ENCODE results near the gene DNAJC16.
"Not testable (repeated sequence)": the region's sequence is repeated elsewhere in the genome, so short reads cannot be mapped to it uniquely, and the experiment has no call there.

The DNAJC16 gene

DNA sequence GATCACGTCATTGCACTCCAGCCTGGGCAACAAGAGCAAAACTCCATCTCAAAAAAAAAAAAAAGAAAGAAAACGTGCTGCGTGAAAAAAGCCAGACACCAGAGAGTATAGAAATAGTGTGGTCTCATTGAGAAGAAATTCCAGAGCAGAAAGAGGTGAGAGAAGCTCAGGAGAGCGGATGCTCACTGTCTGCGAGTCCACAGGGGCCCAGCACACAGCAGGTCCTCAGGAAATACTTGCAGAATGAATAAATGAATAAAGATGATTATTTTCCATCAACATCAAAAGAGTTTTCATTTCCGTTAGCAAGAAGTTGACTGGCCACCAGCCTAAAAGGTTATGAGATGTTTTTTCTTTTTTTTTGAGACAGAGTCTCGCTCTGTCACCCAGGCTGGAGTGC lies 17.1 kb upstream of the DNAJC16 start:
- no peak for TF ChIP-seq ZFX (IDR thresholded peaks at IDR 0.05)
- TF ChIP-seq, protein P1, sequence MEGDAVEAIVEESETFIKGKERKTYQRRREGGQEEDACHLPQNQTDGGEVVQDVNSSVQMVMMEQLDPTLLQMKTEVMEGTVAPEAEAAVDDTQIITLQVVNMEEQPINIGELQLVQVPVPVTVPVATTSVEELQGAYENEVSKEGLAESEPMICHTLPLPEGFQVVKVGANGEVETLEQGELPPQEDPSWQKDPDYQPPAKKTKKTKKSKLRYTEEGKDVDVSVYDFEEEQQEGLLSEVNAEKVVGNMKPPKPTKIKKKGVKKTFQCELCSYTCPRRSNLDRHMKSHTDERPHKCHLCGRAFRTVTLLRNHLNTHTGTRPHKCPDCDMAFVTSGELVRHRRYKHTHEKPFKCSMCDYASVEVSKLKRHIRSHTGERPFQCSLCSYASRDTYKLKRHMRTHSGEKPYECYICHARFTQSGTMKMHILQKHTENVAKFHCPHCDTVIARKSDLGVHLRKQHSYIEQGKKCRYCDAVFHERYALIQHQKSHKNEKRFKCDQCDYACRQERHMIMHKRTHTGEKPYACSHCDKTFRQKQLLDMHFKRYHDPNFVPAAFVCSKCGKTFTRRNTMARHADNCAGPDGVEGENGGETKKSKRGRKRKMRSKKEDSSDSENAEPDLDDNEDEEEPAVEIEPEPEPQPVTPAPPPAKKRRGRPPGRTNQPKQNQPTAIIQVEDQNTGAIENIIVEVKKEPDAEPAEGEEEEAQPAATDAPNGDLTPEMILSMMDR (conservative IDR thresholded peaks at IDR 0.05) = no peak
- no peak overlapping the region for H3K27ac ChIP-seq

DNA sequence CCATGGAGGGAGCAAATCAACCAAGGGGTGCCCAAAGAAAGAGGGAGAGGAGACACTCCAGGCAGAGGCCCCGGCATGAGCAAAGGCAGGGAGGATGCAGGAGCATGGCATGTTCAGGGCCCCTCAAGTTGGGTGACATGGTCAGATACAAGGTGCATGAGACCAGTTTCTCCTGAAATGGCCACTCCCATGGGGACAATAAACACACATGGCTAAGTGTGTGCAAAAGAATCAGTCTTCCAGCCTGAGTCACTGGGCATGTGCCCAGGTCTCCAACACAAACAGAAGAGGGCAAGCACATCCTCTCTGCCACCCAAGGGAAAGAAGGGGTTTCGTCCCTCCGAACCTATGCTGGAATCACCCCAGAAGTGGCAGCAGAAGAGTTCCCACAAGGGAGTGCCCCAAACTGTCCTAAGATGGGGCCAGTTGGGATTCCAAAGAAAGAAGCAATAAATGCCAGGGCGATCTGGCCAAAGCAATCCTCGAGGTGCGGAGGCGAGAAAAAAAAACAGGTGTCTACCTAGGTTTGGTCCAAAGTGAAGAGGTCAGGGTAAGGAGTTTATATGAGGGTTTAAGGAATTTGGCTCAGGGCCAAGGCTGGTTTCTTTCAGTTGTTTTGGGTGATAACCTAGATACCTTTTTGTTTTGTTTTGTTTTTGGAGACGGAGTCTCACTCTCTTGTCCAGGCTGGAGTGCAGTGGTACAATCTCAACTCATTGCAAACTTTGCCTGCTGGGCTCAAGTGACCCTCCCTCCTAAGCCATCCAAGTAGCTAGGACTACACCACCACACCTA lies 15.8 kb upstream of the DNAJC16 start:
- no peak for TF ChIP-seq ZFX (IDR thresholded peaks at IDR 0.05)
- TF ChIP-seq, protein P1 (conservative IDR thresholded peaks at IDR 0.05) = no peak
- no peak overlapping the region for H3K27ac ChIP-seq

DNA sequence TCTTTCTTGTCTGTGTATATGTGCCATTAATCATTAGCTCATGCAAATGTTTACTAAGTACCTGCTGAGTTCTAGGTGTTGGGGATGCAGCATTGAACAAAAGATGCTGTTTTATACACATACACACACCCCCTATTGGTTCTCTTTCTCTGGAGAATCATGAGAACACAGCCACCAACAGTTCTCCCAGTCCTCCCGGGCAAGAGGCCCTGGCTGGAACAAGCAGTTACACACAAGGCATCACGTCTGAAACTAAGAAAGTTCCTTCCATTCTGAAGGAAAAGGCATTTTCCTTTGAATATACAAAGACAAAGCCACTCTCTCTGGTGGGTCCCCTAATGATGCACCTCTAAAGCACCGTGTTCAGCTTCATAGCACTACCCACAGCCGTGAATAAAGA lies 13.5 kb upstream of the DNAJC16 start:
- H3K27ac ChIP-seq = no peak overlapping the region
- TF ChIP-seq, protein P1 (conservative IDR thresholded peaks at IDR 0.05) = no peak
- TF ChIP-seq ZFX (IDR thresholded peaks at IDR 0.05) = no peak

DNA sequence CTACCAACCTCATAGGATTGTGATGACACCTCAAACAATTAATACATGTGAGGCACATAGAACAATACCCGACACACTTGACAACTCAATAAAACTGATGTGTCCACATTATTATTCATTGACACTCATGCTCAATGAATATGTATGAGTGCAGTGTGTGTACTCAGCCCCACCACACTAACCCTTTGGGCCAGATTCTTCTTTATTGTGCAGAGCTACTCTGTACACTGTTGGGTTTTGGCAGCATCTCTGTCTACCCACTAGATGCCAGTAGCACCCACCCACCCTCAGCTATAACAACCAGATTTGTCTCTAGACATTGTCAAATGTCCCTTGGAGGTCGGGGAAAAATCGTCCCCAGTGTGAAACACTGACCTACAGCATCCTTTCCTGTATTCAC lies 12.7 kb upstream of the DNAJC16 start:
- H3K27ac ChIP-seq = no peak overlapping the region
- no peak for TF ChIP-seq ZFX (IDR thresholded peaks at IDR 0.05)
- TF ChIP-seq, protein P1 (conservative IDR thresholded peaks at IDR 0.05) = no peak

DNA sequence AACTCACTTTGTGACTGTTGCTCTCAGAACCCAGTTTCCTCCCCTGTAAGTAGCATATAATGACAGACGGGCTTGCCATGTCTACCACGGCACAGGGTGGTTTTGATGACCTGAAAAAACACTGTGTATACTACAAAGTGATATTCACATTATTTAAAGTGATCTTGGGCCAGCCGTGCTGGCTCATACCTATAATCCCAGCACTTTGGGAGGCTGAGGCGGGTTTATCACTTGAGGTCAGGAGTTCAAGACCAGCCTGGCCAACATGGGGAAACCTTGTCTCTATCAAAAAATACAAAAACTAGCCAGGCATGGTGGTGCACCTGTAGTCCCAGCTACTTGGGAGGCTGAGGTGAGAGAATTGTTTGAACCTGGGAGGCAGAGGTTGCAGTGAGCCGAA lies 12.1 kb upstream of the DNAJC16 start:
- H3K27ac ChIP-seq = not testable (repeated sequence)

DNA sequence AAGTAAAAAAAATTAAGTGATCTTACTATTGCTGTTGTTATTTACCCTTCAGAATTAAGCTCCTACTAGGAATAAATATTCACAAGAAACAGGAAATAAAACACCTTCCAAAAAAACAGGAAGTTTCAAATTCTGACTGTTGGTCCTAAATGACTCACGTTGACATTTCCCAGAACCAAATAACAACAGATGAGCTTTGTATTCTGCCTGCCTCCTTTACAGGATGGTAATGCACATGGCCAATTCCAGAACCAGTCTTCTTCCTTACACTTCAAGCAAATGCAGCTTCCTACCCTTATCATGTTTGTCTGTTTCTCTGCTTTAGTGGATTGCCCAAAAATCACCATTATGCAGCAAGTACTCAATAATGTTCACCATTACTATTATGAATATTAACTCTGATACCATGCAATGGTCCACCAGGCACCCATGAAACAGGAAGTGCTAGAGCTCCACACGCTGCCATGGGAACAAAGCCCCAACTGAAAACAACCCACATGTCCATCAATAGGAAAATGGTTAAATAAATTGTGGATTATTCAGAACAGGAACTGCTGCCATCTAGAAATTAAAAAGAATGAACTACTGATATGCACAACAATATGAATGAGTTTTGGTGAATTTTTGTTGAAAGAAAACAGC lies 11.5 kb upstream of the DNAJC16 start:
- no peak for TF ChIP-seq ZFX (IDR thresholded peaks at IDR 0.05)
- TF ChIP-seq, protein P1 (conservative IDR thresholded peaks at IDR 0.05) = no peak
- no peak overlapping the region for H3K27ac ChIP-seq

DNA sequence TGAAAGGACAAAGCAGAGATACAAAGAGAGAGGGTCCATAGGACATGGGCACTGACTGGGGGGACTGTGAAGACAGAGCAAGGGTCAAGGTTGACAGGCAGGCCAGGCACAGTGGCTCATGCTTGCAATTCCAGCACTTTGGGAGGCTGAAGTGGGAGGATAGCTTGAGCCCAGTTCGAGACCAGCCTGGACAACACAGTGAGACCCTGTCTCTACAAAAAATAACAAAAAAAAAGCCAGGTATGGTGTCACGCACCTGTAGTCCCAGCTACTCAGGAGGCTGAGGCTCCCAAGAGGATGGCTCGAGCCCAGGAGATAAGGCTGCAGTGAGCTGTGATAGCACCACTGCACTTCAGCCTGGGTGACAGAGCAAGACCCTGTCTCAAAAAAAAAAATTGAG lies 7.0 kb upstream of the DNAJC16 start:
- TF ChIP-seq, protein P1 (conservative IDR thresholded peaks at IDR 0.05) = no peak
- no peak for TF ChIP-seq ZFX (IDR thresholded peaks at IDR 0.05)
- H3K27ac ChIP-seq = no peak overlapping the region

DNA sequence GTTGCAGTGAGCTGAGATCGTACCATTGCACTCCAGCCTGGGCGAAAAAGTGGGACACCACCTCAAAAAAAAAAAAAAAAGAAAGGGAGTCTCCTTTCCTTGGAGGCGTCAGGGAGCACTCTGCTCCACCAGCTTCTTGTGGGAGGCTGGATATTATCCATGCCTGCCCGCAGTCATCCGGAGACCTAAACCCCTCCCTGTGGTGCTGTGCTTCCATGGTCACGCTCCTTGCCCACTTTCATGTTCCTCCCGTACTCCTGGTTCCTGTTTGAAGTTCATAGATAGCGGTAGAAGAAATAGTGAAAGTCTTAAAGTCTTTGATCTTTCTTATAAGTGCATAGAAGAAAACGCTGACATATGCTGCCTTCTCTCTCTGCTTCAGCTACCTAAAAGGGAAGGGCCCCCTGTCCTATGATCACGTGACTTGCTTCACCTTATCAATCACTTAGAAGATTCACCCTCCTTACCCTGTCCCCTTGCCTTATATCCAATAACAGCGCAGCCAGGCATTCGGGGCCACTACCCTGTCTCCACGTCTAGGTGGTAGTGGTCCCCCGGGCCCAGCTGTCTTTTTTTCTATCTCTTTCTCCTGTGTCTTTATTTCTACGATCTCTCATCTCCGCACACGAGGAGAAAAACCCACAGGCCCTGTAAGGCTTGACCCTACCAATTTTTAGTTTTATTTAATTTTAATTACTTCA lies 5.3 kb upstream of the DNAJC16 start:
- not testable (repeated sequence) for H3K27ac ChIP-seq

Measured in C4-2B (cell line).